Lower leg skin (tissue), 3 donors: ENCODE data around the gene PDZRN3.

ENCODE experiments used
- CTCF ChIP-seq, 3 donors: fragments of 450-650 bp; IDR thresholded peaks; one replicate each; pipeline ENCODE4 v1.5.1; 2016; ENCODE audit warnings: antibody characterized with exemption in 3 of 3, mild to moderate bottlenecking in 3 of 3, moderate library complexity in 2 of 3
- POLR2A ChIP-seq, 2 donors: fragments of 450-650 bp; IDR thresholded peaks; one replicate each; pipeline ENCODE4 v1.6.1; 2016 to 2017; ENCODE audit warnings: antibody characterized with exemption in 2 of 2, mild to moderate bottlenecking in 1 of 2, moderate library complexity in 1 of 2

- TF ChIP-seq CTCF (IDR thresholded peaks at IDR 0.05) (no peak), POLR2A (IDR thresholded peaks at IDR 0.05) (no peak)
Observed at GRCh38 chr3:73535931-73536330, 88.8 kb downstream of the PDZRN3 start.
